Liver (tissue), 9 donors: ENCODE measurements around the gene ERICH6. TPM values are rescaled to one million over a fixed set of nuclear protein-coding genes. Genes with fewer than 3 reads are reported as not detected.

Source experiments
- DNase-seq: peaks from one replicate; pipeline ENCODE4 v3.0.0-alpha.2; 2017; ENCODE audit warnings: low spot score
- H3K27ac ChIP-seq, 2 donors: one replicate each; pipeline ENCODE4 v1.7.0; 2013; ENCODE audit warnings: inconsistent platforms in 2 of 2, low read length in 2 of 2, control low read depth in 1 of 2, low read depth in 1 of 2, mild to moderate bottlenecking in 1 of 2
- H3K27me3 ChIP-seq, 4 donors: one replicate each; pipeline versions ENCODE4 v1.6.1 to v1.7.0; 2013; ENCODE audit warnings: low read length in 3 of 4, inconsistent platforms in 1 of 4, mild to moderate bottlenecking in 1 of 4, moderate library complexity in 1 of 4; ENCODE audit not compliant: control insufficient read depth in 4 of 4, insufficient read depth in 4 of 4
- H3K36me3 ChIP-seq, 4 donors: one replicate each; pipeline versions ENCODE4 v1.6.1 to v1.7.0; 2013; ENCODE audit warnings: low read length in 3 of 4, mild to moderate bottlenecking in 3 of 4, low read depth in 1 of 4, moderate library complexity in 1 of 4; ENCODE audit not compliant: control insufficient read depth in 4 of 4, insufficient read depth in 3 of 4
- H3K4me1 ChIP-seq, 4 donors: one replicate each; pipeline versions ENCODE4 v1.6.1 to v1.7.0; 2013; ENCODE audit warnings: low read length in 3 of 4, mild to moderate bottlenecking in 3 of 4, moderate library complexity in 1 of 4; ENCODE audit not compliant: control insufficient read depth in 4 of 4, insufficient read depth in 4 of 4
- H3K4me3 ChIP-seq, 3 donors: one replicate each; pipeline versions ENCODE4 v1.6.1 to v1.7.0; 2013; ENCODE audit warnings: low read length in 3 of 3, control low read depth in 1 of 3, low read depth in 1 of 3, mild to moderate bottlenecking in 1 of 3
- H3K9ac ChIP-seq, 2 donors: one replicate each; pipeline ENCODE4 v1.7.0; 2013; ENCODE audit warnings: low read length in 2 of 2, mild to moderate bottlenecking in 2 of 2, moderate library complexity in 2 of 2, control low read depth in 1 of 2, low read depth in 1 of 2
- H3K9me3 ChIP-seq, 4 donors: one replicate each; pipeline versions ENCODE4 v1.6.1 to v1.7.0; 2013; ENCODE audit warnings: low read length in 3 of 4; ENCODE audit not compliant: control insufficient read depth in 4 of 4
- ATF3 ChIP-seq: IDR thresholded peaks from 2 replicates; pipeline ENCODE4 v1.6.1; 2016; ENCODE audit warnings: antibody characterized with exemption
- CTCF ChIP-seq: fragments of 150-350 bp; IDR thresholded peaks from 2 replicates; pipeline ENCODE4 v1.5.1; 2017; ENCODE audit warnings: improper control_type of control experiment, low read depth, low read length; ENCODE audit not compliant: missing input control
- EGR1 ChIP-seq, 2 donors: IDR thresholded peaks; 2 replicates each; pipeline ENCODE4 v1.6.1; 2016 to 2018; ENCODE audit warnings: antibody characterized with exemption in 2 of 2, low read depth in 2 of 2
- FOXA1 ChIP-seq: IDR thresholded peaks from 2 replicates; pipeline ENCODE4 v1.6.1; 2016; ENCODE audit warnings: antibody characterized with exemption
- FOXA2 ChIP-seq: IDR thresholded peaks from 2 replicates; pipeline ENCODE4 v1.6.1; 2016; ENCODE audit warnings: antibody characterized with exemption
- GABPA ChIP-seq, 2 donors: IDR thresholded peaks in 1 of 2; conservative IDR thresholded peaks in 1 of 2; 2 replicates each; pipeline ENCODE4 v1.6.1; 2016; ENCODE audit warnings: antibody characterized with exemption in 2 of 2, mild to moderate bottlenecking in 1 of 2, moderate library complexity in 1 of 2
- HNF4A ChIP-seq, 2 donors: conservative IDR thresholded peaks; 2 replicates each; pipeline ENCODE4 v1.6.1; 2016; ENCODE audit warnings: antibody characterized with exemption in 2 of 2, mild to moderate bottlenecking in 2 of 2
- HNF4G ChIP-seq: IDR thresholded peaks from 2 replicates; pipeline ENCODE4 v1.6.1; 2016; ENCODE audit warnings: antibody characterized with exemption
- JUND ChIP-seq, 2 donors: IDR thresholded peaks; 2 replicates each; pipeline ENCODE4 v1.6.1; 2016; ENCODE audit warnings: antibody characterized with exemption in 2 of 2
- MAX ChIP-seq: IDR thresholded peaks from 2 replicates; pipeline ENCODE4 v1.6.1; 2016; ENCODE audit warnings: antibody characterized with exemption
- NR2F2 ChIP-seq: IDR thresholded peaks from 2 replicates; pipeline ENCODE4 v1.6.1; 2016; ENCODE audit warnings: antibody characterized with exemption
- RAD21 ChIP-seq, 2 donors: IDR thresholded peaks; 2 replicates each; pipeline ENCODE4 v1.6.1; 2016; ENCODE audit warnings: antibody characterized with exemption in 2 of 2, mild to moderate bottlenecking in 2 of 2
- REST ChIP-seq: IDR thresholded peaks from 2 replicates; pipeline ENCODE4 v1.6.1; 2016; ENCODE audit warnings: antibody characterized with exemption, mild to moderate bottlenecking
- RXRA ChIP-seq, 2 donors: IDR thresholded peaks; 2 replicates each; pipeline ENCODE4 v1.6.1; 2017 to 2018; ENCODE audit warnings: antibody characterized with exemption in 2 of 2, mild to moderate bottlenecking in 1 of 2
- SP1 ChIP-seq: IDR thresholded peaks from 2 replicates; pipeline ENCODE4 v1.6.1; 2018; ENCODE audit warnings: antibody characterized with exemption, mild to moderate bottlenecking
- TAF1 ChIP-seq: conservative IDR thresholded peaks from 2 replicates; pipeline ENCODE4 v1.6.1; 2016; ENCODE audit warnings: antibody characterized with exemption, mild to moderate bottlenecking
- YY1 ChIP-seq: IDR thresholded peaks from 2 replicates; pipeline ENCODE4 v1.6.1; 2016; ENCODE audit warnings: antibody characterized with exemption, mild to moderate bottlenecking
- ZBTB33 ChIP-seq: IDR thresholded peaks from 2 replicates; pipeline ENCODE4 v1.6.1; 2016; ENCODE audit warnings: antibody characterized with exemption
- polyA plus RNA-seq, 2 donors: library from polyadenylated mRNA; stranded (reverse) in 1 of 2; unstranded in 1 of 2; fragments of 200-250 nt in 1 of 2; fragments of >200 nt in 1 of 2; fragmentation: Nextera tagmentation in 1 of 2; extraction: Ambion mirVana in 1 of 2; gene quantifications; one replicate each; pipeline versions ENCODE4 v1.2.1 to v1.2.3, GENCODE V29; 2013 to 2015
- total RNA-seq, 2 donors: library from RNA; depleted of rRNA; stranded (reverse); fragments of >200 nt; gene quantifications; one replicate each; pipeline ENCODE4 v1.2.3, GENCODE V29; 2014
- donor health status: healthy.
- donor health status: healthy.
- donor health status: healthy.
- donor health status: healthy.
- donor health status: healthy.

The ERICH6 gene
- total and polyA plus RNA-seq, 4 donors: under 0.01 TPM; not detected in 3

- no peaks in the 10 kb centered on the region for H3K36me3 ChIP-seq
- H3K27ac ChIP-seq: no peak overlapping the region
- no peaks in the 10 kb centered on the region for H3K9me3 ChIP-seq
- H3K27me3 ChIP-seq: no peaks in the 10 kb centered on the region
- H3K9ac ChIP-seq: no peak overlapping the region
- no peak overlapping the region for H3K4me3 ChIP-seq
- no peak for TF ChIP-seq REST
- no peak for TF ChIP-seq JUND (IDR thresholded peaks at IDR 0.05)
- no peak for TF ChIP-seq GABPA (IDR thresholded peaks at IDR 0.05 in 1 of 2, conservative IDR thresholded peaks at IDR 0.05 in 1 of 2)
- no peak for TF ChIP-seq TAF1
- TF ChIP-seq SP1: no peak
- TF ChIP-seq RXRA (IDR thresholded peaks at IDR 0.05): no peak
- TF ChIP-seq YY1: no peak
- no peak for TF ChIP-seq EGR1 (IDR thresholded peaks at IDR 0.05; ENCODE audit: low read depth in 2 of 2)
- TF ChIP-seq RAD21 (IDR thresholded peaks at IDR 0.05): no peak
- no peak for TF ChIP-seq FOXA1
- TF ChIP-seq NR2F2: no peak
- TF ChIP-seq ATF3: no peak
- TF ChIP-seq HNF4G: no peak
- TF ChIP-seq CTCF: no peak
- no peak for TF ChIP-seq FOXA2
- no peak for TF ChIP-seq MAX
- no peak for TF ChIP-seq ZBTB33
- TF ChIP-seq HNF4A (conservative IDR thresholded peaks at IDR 0.05): no peak
- H3K4me1 ChIP-seq: peaks cover 0 to 5% (median under 1%) of the 10 kb centered on the region in 4 donors
- no peak for DNase-seq
These were observed 16.1 kb downstream of the ERICH6 start for GRCh38 chr3:150687613-150688012.

GRCh38 chr3:150682824-150683223 is 20.9 kb downstream of the ERICH6 start:
- H3K9me3 ChIP-seq: no peaks in the 10 kb centered on the region
- TF ChIP-seq EGR1 (IDR thresholded peaks at IDR 0.05; ENCODE audit: low read depth in 2 of 2) (no peak), YY1 (peak; percentile 16), RXRA (IDR thresholded peaks at IDR 0.05) (peak; percentile 76 to 94), HNF4A (conservative IDR thresholded peaks at IDR 0.05) (peak in 1 of 2 donors; percentile 8), REST (no peak), GABPA (IDR thresholded peaks at IDR 0.05 in 1 of 2, conservative IDR thresholded peaks at IDR 0.05 in 1 of 2) (no peak), NR2F2 (no peak), SP1 (peak; percentile 41), ATF3 (no peak)
- H3K4me3 ChIP-seq: no peak overlapping the region
- peaks cover 0 to 5% (median under 1%) of the 10 kb centered on the region in 4 donors for H3K4me1 ChIP-seq
- H3K27ac ChIP-seq: no peak overlapping the region
- H3K27me3 ChIP-seq: no peaks in the 10 kb centered on the region
- DNase-seq: no peak
- no peaks in the 10 kb centered on the region for H3K36me3 ChIP-seq
- H3K9ac ChIP-seq: no peak overlapping the region
